Measurements from ENCODE around the gene ZFYVE28. TPM values are rescaled to one million over a fixed set of nuclear protein-coding genes. Genes with fewer than 3 reads are reported as not detected.

Gene ZFYVE28
- total and polyA plus RNA-seq, 2 of the 8 experiments (the other 6 are each of a cell fraction or from before 2014, with no cell fraction given): 1.7 to 4.9 TPM

GRCh38 chr4:2303121-2303685 lies 115.2 kb downstream of the ZFYVE28 start (continued):
- TF ChIP-seq MAFK (IDR thresholded peaks at IDR 0.05; ENCODE audit: low read depth, low read length): no peak
- no peak for TF ChIP-seq ASH2L (IDR thresholded peaks at IDR 0.05; ENCODE audit: low read length)

Data from H1 (cell line).